Activated CD4-positive, alpha-beta T cell treated with anti-CD3 and anti-CD28 coated beads, Interleukin-2, amount 50 U/mL, for 16 hours (primary cell): Measurements from ENCODE around the gene ZNF408.

Experiments
- DNase-seq: peaks from one replicate; pipeline ENCODE4 v3.0.0-alpha.2; 2020

ZNF408 gene

GRCh38 chr11:46676436-46677158, 24.2 kb upstream of the ZNF408 start:
- DNase-seq: no peak

GRCh38 chr11:46677169-46677568, 23.7 kb upstream of the ZNF408 start:
- DNase-seq: no peak

- no peak for DNase-seq
Measured at GRCh38 chr11:46677991-46678740, 22.7 kb upstream of the ZNF408 start.

- no peak for DNase-seq
Measured at GRCh38 chr11:46678741-46679130, 22.1 kb upstream of the ZNF408 start.

GRCh38 chr11:46679241-46680163, 21.3 kb upstream of the ZNF408 start:
- DNase-seq: no peak

GRCh38 chr11:46680164-46680760, 20.6 kb upstream of the ZNF408 start:
- DNase-seq: no peak

GRCh38 chr11:46680815-46681214, 20.0 kb upstream of the ZNF408 start:
- no peak for DNase-seq

GRCh38 chr11:46681814-46682213, 19.0 kb upstream of the ZNF408 start:
- DNase-seq: no peak

- no peak for DNase-seq
Measured at GRCh38 chr11:46682773-46683752, 17.8 kb upstream of the ZNF408 start.

- no peak for DNase-seq
Measured at GRCh38 chr11:46684367-46684766, 16.5 kb upstream of the ZNF408 start.

GRCh38 chr11:46686886-46687795, 13.7 kb upstream of the ZNF408 start:
- no peak for DNase-seq

GRCh38 chr11:46690702-46691101, 10.1 kb upstream of the ZNF408 start:
- no peak for DNase-seq

- DNase-seq: no peak
Measured at GRCh38 chr11:46692450-46692849, 8.4 kb upstream of the ZNF408 start.

GRCh38 chr11:46693597-46694012, 7.2 kb upstream of the ZNF408 start:
- no peak for DNase-seq

- DNase-seq: no peak
Measured at GRCh38 chr11:46694072-46694471, 6.8 kb upstream of the ZNF408 start.

- no peak for DNase-seq
Measured at GRCh38 chr11:46694607-46695006, 6.2 kb upstream of the ZNF408 start.

- no peak for DNase-seq
Measured at GRCh38 chr11:46695345-46696211, 5.3 kb upstream of the ZNF408 start.

- no peak for DNase-seq
Measured at GRCh38 chr11:46696212-46696558, 4.6 kb upstream of the ZNF408 start.

- DNase-seq: no peak
Measured at GRCh38 chr11:46697303-46697702, 3.5 kb upstream of the ZNF408 start.

GRCh38 chr11:46697723-46698122, 3.1 kb upstream of the ZNF408 start:
- no peak for DNase-seq
